Neural progenitor cell (in vitro differentiated cells): ENCODE measurements around the gene ARL16.

Source experiments
- CTCF ChIP-seq: fragments of 200-600 bp; sonication (generic); IDR thresholded peaks from 2 replicates; pipeline ENCODE4 v1.5.1; 2017; ENCODE audit warnings: antibody characterized with exemption, mild to moderate bottlenecking
- EZH2 ChIP-seq: fragments of 200-600 bp; sonication (generic); IDR thresholded peaks from 2 replicates; pipeline ENCODE4 v1.6.1; 2017; ENCODE audit warnings: antibody characterized with exemption, mild to moderate bottlenecking, moderate library complexity
- EZH2phosphoT487 ChIP-seq: fragments of 200-600 bp; sonication (generic); IDR thresholded peaks from 2 replicates; pipeline ENCODE4 v1.6.1; 2017; ENCODE audit warnings: antibody characterized with exemption

GRCh38 chr17:81666092-81666341 is 17.6 kb downstream of the ARL16 start:
- TF ChIP-seq CTCF = no peak
- no peak for TF ChIP-seq EZH2
- TF ChIP-seq EZH2phosphoT487 = no peak
